ENCODE data around the gene MYO5B.

DNA sequence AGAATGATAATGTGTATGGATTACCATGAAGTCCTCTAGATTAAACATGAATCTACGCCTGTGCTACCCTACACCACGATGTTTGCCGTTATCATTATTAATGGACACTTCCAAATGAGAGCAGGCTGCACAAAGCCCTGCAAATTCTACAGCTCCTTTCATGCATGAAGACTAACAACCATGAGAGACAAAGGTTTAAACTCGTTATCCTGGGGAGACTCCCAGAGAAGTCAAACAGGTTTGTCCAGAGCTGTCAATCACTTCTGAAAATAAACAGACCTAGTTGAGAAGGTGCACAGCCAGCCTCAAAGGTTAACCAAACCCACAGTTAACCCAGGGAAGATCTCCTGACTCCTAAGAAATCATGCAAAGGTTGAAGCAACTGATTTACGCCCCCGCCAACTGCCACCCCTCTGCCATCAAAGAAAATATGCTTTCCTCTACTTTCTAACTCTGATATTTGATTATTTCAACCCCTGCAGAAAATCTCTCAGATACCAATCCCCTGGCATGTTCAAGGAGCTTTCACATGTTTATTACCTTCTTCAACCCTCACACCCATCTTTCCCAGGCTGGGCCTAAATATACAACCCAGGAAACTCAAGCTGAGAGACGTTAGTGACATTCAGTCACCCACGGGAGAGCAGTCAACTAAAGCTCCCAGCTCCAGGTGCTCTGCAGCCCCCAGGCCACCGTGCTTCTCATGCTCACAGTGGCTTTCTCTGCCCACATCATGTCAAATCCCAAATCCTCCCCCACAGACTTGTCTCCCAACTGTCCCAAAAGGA lies 35.9 kb downstream of the MYO5B start:
- TF ChIP-seq, protein P1, sequence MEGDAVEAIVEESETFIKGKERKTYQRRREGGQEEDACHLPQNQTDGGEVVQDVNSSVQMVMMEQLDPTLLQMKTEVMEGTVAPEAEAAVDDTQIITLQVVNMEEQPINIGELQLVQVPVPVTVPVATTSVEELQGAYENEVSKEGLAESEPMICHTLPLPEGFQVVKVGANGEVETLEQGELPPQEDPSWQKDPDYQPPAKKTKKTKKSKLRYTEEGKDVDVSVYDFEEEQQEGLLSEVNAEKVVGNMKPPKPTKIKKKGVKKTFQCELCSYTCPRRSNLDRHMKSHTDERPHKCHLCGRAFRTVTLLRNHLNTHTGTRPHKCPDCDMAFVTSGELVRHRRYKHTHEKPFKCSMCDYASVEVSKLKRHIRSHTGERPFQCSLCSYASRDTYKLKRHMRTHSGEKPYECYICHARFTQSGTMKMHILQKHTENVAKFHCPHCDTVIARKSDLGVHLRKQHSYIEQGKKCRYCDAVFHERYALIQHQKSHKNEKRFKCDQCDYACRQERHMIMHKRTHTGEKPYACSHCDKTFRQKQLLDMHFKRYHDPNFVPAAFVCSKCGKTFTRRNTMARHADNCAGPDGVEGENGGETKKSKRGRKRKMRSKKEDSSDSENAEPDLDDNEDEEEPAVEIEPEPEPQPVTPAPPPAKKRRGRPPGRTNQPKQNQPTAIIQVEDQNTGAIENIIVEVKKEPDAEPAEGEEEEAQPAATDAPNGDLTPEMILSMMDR (IDR thresholded peaks at IDR 0.05), result no peak
- TF ChIP-seq EP300 (IDR thresholded peaks at IDR 0.05), result no peak
